Measurements from ENCODE around the gene PLAC1.

Gene PLAC1

DNA sequence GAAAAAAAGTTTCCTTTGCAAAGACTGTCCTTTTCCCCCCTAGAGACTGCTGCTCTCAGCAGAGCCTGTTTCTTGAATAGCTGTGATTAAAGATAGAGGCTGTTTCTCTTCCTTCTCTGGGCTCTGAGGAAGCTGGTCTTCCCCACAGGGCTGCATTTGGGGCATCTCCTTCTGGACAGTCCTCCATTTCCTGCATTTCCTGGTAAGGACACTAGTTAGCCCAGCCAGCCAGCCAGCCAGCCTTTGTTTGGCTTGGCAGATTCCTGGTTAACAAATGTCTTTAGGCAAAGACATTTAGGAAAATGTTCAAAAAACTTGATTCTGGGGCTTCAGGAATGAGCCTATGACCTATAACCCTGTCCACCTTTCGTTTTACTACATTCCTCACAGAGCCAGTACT is 34.0 kb upstream of the PLAC1 start:
- no peak for DNase-seq (ENCODE audit: low read depth)
- no peak overlapping the region for H3K4me3 ChIP-seq (replicated peaks; ENCODE audit: low read depth, low read length)
- TF ChIP-seq CTCF (IDR thresholded peaks at IDR 0.05; ENCODE audit: low read length, missing control alignments), result no peak

- no peak overlapping the region for H3K4me3 ChIP-seq (replicated peaks; ENCODE audit: low read depth, low read length)
- no peak for DNase-seq (ENCODE audit: low read depth)
- no peak for TF ChIP-seq CTCF (IDR thresholded peaks at IDR 0.05; ENCODE audit: low read length, missing control alignments)
Measured at GRCh38 chrX:134691453-134691852, 33.2 kb upstream of the PLAC1 start.

DNA sequence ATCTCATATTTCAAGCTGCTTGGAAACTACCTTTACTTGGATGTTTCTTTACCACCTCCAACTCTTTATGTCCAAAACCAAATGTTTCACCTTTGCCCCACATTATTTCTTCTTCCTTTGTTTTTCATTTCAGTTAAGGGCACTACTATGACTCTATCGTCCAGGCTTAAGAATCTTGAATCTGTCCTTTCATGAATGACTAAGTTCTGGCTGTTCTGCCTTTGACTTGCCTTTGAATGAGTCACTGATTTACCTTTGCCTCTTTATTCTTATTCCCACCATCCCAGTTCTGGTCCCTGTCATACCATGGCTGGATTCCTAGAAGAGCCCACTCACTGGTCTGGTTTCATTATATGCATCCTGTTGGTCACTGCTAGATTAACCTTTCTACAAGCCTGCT is 30.6 kb upstream of the PLAC1 start:
- peak; percentile 29 for DNase-seq (ENCODE audit: low read depth)
- no peak overlapping the region for H3K4me3 ChIP-seq (replicated peaks; ENCODE audit: low read depth, low read length)
- TF ChIP-seq CTCF (IDR thresholded peaks at IDR 0.05; ENCODE audit: low read length, missing control alignments), result no peak

DNA sequence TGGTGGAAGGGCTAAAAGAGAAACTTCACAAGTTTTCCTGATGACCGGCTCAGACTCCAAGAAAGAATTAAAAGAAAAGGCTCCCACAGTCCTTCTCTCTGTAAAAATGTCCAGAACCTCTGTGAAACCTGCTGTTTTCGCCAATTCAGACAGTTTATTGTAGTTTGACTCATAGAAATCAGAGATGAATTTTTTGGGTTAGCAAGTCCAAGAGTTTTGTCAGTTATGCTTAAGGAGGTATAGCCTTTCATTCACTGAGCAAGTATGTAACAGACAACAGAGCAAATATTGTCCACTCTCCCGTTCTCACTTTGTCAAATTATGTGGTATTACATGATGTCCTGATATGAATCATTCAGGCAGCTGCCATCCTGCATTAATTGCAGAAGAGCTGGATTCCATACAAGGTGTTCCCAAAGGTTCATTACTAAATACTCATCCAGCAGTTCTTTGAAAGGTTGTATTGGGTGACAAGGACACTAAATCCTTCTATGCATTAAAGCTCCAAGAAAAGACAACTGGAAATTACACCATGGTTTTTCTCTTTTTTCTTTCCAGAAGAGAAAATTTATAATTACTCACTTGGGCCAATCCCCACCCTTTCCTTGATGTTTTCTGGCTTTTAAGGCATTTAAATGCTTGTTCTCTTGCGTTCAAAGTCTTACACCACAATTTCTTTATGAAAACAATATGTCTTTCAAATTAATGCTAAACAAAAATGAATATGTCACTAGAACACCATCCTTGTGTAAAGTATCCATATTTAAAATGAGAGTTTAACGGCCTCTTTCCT is 30.0 kb upstream of the PLAC1 start:
- no peak for DNase-seq (ENCODE audit: low read depth)
- H3K4me3 ChIP-seq (replicated peaks; ENCODE audit: low read depth, low read length), result no peak overlapping the region
- no peak for TF ChIP-seq CTCF (IDR thresholded peaks at IDR 0.05; ENCODE audit: low read length, missing control alignments)

DNA sequence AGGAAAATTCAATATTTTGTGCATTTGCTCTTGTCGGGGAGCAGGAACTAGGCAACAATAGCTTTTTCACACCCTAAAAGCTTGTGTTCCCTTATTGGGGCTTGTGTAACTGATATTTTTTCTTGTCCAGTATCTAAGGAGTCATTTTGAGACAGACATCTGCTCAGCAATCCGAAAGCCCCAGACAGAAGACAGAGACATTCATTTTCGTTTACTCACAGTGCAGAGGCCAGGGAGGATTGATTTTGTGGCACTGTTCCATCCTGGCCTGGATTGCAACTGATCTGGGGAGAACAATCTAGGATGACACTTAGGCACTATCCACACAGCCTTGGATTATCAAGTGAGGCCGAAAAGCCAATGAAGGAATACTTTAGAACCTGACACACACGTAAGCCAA is 27.4 kb upstream of the PLAC1 start:
- peak; percentile 41 for DNase-seq (ENCODE audit: low read depth)
- TF ChIP-seq CTCF (IDR thresholded peaks at IDR 0.05; ENCODE audit: low read length, missing control alignments), result no peak
- H3K4me3 ChIP-seq (replicated peaks; ENCODE audit: low read depth, low read length), result no peak overlapping the region

- DNase-seq (ENCODE audit: low read depth), result no peak
- TF ChIP-seq CTCF (IDR thresholded peaks at IDR 0.05; ENCODE audit: low read length, missing control alignments), result no peak
- no peak overlapping the region for H3K4me3 ChIP-seq (replicated peaks; ENCODE audit: low read depth, low read length)
Measured at GRCh38 chrX:134684956-134685355, 26.7 kb upstream of the PLAC1 start.
